ENCODE data around the gene RHOU.
"Not testable (repeated sequence)": the region's sequence is repeated elsewhere in the genome, so short reads cannot be mapped to it uniquely, and the experiment has no call there.

The RHOU gene

DNA sequence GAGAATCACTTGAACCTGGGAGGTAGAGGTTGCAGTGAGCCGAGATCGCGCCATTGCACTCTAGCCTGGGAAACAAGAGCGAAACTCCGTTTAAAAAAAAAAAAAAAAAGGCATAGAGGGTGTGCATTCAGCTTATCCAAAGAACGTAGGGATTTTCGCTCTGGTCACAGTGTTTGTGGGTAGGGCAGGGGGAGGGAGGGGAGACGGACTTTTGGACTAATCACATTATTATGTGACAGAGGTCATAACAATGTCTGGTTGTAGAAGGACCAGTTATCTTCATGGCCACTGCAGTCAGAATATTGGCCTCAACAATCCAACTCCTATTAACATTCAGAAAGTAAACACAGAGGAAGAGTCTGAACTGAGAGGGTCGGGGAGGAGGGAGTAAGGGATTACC is 25.7 kb downstream of the RHOU start:
- no peak for DNase-seq

DNA sequence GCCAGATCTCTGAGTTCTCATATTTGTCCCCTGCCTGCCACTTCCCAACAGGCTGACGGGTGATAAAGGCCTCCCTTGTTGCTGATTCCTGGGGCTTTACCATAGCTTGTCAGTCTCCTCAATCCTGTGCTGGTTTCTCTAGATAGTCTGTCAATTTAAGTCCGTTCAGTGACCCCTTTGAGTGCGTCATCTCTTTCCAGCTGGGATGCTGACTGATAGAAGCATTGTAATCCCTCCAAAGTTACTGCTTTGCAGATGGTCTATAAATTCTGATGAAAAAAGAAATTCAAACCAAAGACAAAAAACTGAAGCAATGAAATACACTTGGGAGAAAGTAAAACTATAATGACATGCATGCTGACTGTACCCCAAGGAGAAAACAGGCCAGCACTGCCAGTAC is 28.3 kb downstream of the RHOU start:
- DNase-seq, result no peak

DNA sequence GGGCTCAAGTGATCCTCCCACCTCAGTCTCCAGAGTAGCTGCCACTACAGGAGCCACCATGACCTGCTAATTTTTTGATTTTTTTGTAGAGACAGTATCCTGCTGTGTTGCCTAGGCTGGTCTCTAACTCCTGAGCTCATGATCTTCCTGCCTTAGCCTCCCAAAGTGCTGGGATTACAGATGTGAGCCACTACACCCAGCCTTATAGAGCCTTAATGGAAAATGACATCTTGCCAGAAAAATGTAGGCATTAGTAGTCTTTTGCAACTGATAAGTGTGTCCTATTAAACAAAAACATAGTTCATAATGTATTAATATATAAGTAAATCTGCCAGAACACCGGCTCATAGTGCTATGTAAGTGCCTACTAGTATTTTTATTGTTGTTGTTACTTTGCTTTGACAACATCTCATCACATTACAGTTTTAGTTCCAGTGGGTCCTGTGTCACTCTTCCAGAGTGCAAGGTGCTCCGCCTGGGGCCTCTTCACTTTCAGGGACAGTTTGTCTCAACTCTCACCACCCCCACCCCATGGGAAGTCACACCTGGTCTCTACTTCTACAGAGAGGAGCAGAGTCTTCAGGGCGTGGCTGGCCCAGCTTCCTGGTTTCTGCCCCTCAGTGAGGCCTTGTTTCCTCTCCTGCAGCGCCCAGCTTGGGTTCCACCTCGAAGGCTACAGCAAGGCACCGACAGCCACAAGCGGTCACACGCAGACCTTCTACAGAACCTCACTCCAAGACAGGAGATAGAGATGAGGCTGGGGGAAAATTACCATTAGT is 30.1 kb downstream of the RHOU start:
- DNase-seq, result no peak

DNA sequence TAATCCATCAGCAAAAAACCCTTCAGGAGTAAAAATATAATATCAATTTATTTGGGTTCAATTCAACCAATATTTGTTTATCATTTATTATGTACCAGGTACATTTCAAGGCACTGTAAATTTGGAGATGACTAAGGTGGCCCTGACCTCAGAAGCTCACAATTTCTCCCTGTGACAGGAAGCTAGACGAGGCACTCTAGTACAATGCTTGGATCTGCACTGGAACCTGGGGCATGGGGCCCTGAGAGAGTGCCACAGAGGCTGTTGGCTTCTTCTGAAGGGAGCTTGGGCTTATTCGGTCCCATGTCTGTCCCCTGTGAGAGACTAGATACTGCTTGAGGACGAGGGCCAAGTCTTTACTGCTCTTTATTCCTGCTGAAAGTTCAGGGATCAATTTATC is 31.5 kb downstream of the RHOU start:
- DNase-seq, result no peak

DNA sequence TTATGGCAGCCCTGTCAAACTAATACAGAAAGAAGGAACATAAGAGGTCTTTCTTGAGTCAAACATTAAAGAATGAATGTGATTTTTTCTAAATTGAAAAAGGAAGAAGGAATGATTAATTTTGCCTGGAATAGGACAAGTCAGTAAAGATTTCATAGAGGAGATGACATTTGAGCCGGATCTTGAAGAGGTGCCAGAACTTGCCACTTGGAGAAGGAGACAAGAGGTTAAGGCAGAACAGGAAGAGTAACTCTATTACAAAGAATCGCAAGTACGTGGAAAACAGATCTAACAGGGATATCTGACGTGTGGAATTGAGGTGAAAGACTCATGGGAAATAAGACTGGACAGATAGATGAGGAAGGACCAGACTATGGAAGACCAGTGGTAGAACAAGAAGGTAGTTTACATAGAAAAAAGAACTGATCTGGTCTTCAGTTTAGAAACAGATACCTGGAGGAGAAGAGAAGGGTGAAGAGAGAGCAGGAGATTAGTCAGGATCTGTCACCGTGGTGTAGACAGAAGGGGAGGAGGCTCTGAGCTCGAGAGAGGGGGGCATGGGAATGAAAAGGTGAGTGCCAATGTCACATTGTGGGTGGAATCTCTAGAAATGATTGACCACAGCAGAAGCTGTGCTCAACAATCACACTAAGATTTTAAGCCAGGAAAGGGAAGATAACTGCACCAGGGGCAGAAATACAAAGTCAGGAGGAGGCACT is 32.5 kb downstream of the RHOU start:
- no peak for DNase-seq

DNA sequence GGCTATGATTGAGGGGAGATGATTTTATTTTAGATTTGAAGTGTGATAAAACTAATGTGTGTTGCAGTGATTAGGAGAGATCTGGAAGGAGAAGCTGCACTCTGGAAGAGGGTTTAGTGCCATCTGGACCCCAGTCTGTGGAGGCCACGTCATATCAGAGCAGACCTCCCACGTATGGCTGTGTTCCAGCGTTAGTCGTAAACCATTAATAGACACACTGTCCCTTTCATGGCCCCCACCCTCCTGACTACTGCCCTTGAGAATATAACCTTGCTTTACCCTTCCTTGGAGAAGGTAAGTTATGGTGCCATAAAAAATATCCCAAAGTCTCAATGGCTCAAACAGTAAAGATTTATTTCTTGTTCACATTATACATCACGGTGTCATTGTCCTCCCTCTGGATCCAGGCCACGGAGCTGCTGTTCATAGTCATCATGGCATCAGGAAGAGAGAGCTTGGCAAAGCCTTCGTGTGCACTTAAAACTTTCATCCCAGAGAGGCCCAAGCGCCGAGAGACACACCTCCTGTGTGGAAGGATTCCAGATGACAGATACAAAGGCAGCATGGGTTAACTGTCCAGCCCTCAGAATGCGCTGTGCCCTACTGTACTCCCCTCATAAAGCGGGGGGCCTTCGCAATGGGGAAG is 33.2 kb downstream of the RHOU start:
- DNase-seq, result no peak

DNA sequence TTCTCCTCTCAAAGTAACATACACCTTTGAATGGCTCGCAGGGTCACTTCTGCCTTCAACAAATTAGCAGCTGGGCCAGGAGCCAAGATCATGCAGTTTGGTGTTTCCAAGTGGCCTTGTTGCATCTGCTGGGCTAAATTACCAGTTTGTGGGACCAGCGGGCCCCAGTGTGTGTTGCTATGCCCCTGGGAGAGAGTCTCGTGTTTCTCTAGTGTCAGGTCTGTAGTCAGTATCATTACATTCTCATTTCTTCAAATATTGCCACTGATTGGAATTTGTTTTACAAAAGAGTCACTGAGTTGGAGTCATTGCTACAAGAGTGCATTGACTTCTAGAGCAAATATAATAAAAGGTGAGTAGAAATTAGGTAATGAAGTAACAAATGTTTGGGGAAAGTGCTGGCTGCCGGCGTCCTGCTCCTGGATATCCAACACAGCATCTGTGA is 35.5 kb downstream of the RHOU start:
- DNase-seq, result no peak

DNA sequence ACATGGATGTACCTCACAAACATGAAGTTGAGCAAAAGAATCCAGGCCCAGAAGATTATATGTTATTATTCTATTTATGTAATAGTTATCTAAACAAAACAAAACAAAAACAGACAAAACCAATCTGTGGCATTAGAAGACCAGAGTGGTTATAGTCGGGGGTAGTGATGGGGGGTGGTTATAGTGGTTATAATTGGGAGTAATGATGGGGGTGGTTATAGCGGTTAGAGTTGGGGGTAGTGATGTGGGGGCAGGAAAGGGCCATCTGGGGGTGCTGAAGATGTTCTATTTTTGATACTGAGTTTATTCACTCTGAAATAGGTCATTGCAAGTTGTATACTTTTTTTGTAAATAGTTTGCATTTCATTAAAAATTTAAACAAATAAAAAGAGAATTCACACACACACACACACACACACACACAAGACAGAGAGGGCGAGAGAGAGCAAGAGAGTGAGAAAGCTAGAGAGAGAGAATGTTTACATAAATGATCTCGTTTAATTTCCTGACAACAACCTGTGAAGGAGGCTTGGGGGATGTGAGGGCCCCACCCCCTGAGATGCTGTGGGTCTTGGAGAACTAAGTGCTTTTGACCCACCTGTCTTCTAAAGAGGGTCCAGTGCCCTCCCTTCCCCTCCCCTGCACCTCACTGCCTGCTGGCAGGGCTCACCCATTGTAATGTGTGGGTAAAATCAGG is 37.4 kb downstream of the RHOU start:
- DNase-seq, result no peak

DNA sequence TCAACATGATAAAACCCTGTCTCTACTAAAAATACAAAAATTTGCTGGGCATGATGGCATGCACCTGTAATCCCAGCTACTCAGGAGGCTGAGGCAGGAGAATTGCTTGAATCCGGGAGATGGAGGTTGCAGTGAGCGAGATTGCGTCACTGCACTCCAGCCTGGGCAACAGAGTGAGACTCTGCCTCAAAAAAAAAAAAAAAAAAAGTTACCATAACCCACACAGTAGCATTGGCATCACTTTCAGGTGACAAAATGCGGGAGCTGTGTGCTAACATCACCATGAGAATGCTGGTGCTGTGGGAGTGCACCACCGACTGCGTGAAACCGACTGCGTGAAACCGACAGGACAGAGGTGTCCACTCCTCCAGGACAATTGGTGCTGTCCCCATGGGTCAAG is 40.7 kb downstream of the RHOU start:
- not testable (repeated sequence) for DNase-seq

DNA sequence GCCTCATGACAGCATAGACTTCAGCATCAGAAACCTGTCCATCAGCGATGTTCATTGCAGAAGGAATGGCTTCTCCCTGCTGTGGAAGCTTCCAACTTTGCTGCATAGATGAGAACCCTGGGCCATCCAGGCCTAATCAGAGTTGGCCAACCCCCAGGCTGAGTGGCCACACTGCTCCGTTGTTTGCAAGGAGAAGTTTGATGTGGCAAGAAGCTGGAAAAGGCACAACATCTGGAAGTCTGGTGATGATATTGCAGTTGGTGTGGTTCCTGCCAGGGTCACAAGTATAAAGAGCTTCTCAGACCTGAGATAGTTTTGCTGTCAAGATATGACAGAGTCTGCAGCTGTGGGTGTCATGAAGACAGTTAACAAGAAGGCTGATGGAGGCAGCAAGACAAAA is 41.2 kb downstream of the RHOU start:
- DNase-seq, result no peak

DNA sequence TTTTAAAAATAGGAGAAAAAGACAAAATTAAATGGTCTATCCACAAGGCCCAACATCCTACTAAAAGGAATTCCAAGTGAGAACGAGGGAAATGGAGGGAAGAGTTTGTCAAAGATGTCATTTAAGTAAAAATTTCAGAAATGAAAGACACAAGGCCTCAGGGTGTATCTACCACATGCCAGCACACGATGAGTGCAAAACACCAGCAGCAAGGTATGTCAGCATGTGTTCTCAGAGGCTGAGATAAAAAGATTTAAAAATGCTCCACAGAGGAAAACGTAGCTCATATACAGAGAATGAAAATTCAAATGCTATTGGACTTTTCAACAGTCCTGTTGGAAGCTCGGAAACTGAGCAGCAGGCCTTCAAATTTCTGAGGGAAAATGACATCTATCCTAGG is 42.0 kb downstream of the RHOU start:
- no peak for DNase-seq

DNA sequence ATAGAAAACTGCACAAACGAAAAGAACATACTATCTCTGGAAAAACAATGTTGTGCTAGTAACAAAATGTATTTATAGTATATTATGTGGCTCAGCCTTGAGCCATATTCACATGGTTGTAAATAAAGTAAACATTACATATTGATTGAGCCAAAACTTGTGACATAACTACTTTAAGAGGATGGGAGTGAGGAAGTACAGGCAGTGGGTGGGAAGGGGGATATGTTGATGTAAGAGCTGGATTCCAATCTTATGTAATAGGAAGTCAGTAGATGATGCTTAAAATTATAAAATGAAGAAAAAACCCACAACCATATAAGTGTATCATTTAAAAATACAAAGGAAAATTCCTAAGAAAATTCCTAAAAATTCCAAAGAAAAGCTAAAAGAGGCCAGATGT is 42.7 kb downstream of the RHOU start:
- no peak for DNase-seq

DNA sequence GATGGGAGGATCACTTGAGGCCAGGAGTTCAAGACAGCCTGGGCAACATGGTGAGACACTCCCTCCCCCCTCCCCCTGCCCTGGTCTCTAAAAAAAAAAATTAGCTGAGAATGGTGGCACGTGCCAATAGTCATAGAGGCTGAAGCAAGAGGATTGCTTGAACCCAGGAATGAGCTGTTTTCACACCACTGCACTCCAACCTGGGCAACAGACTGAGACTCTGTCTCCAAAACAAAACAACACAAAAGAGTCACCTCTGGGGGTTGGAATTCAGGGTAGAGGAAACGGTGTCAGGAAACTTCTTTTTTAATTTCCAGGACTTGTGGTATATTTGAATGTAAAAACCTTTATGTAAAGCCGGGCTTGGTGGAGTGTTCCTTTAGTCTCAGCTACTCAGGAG is 43.2 kb downstream of the RHOU start:
- no peak for DNase-seq

DNA sequence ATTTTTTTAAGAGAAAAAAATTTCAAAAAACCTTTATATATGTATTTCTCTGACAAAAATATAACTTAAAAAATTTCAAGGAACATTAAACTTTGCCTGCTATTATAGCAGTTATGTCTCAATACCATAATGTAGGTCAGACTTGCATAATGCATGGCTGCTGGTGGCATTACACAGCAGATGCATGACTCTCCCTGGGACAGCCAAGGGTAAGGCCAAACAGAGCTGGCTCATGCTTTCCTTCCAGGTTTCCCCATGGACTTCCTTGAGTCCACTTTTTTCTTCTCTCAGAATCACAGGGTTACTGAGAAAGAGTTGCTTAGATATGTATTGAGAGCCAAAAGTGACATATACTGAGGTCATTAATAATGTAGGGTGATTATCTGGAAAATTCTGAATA is 43.7 kb downstream of the RHOU start:
- no peak for DNase-seq

DNA sequence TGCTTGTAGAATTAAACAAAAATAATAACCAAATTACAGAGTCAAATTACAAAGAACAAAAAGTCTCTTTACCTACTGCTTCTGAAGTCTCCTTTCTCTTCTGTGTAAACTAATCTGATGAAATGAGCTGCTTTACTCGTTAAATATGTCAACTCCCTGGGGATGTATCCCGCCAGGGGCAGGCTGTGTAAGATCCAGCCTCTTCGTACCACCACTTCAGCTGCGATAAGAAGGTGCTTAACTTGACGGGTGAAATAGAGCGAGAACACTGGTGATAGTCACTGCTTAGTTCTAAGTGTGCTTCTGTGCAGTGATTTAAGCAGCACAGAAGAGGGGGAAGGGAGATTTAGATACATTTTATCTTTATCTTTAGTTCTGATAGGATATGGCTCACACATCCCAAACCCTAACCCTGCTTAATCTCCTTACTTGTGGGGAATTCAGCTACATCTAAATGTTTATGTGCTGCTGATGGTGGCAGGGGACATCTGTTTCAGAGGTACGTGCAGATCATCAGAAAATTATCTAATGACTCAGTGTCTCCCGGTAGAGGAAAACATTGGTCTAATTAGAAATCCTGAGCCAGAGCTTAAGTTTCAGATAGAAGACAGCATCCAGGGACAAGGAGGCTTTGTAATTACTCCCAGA is 46.0 kb downstream of the RHOU start:
- DNase-seq, result no peak

DNA sequence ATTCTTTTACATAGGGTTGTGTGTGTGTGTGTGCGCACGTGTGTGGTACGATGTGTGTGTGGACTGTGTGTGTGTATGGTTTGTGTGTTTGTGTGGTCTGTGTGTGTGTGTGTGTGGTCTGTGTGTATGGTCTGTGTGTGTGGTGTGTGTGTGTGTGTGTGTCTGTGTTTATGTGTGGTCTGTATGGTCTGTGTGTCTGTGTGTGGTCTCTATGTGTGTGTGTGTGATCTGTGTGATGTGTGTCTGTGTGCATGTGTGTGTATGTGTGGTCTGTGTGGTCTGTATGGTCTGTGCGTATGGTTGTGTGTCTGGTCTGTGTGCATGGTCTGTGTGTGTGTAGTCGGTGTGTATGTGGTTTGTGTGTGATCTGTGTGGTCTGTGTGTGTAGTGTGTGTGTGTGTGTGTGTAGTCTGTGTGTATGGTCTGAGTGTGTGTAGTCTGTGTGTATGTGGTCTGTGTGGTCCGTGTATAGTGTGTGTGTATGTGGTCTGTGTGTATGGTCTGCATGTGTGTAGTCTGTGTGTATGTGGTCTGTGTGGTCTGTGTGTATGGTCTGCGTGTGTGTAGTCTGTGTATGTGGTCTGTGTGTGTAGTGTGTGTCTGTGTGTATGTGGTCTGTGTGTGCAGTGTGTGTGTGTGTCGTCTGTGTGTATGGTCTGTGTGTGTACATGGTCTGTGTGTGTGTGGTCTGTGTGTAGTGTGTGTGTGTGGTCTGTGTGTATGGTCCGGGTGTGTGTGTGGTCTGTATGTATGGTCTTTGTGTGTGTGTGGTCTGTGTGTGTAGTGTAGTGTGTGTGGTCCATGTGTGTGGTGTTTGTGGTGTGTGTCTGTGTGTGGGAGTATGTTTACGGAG is 46.8 kb downstream of the RHOU start:
- no peak for DNase-seq

DNA sequence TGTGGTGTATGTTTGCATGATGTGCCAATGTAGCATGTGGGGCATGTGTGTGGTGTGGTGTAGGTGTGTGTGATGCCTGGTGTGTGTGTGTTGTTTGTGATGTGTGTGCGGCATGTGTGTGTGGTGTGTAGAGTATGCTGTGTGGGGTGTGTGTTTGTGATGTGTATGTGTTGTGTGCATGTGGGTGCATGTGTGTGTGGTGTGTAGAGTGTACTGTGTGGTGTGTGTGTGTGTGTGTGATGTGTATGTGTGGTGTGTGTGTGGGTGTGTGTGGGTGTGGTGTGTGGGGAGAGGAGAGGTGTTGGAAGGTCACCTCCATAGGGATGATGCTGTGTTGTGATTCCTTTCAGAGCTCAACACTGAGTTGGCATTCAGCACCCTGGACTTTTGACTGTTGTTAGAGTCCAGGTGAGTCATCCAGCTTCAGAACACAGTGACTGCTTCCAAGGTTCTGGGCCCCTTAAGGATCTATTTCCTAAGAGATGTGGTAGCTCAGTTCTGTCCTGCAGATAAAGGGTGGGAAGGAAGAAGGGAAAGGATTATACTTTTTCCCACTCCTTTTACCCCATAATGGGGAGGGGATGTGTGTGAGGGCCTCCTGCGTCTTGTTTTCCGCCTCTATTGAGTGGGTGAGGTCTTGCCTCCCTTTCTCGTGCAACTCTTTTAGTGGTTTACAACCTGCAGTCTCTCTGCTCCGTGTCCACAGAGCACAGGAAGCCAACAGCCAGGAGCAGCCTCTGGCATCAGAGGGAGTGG is 47.6 kb downstream of the RHOU start:
- no peak for DNase-seq

DNA sequence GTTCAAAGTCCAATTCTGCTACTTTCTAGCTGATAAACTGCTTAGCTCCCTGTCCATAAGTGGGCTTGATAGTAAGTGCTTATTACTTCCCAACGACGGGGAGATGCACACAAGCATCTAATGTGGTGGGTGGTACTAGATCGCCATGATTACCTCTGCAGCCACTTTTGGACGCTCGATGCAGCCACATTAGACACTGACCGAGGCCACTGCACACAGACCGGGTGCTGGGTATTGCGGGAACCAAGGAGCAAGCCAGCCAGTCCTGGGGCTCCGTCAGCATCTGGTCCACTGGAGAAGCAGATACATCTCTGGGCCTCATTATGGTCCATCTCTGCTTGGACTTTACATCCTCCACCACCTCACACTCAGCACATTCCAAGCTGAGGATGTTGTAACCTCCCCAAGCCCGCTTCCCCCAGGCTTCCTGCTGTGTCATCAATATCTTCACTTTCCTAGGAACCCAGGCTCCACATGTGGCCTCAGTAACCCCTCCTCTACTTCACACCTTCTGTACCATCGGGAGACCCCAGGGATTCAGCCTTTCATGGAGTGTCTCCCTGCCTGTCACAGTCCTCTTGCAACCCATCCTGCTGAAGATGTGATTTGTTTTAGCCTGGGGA is 48.2 kb downstream of the RHOU start:
- no peak for DNase-seq

DNA sequence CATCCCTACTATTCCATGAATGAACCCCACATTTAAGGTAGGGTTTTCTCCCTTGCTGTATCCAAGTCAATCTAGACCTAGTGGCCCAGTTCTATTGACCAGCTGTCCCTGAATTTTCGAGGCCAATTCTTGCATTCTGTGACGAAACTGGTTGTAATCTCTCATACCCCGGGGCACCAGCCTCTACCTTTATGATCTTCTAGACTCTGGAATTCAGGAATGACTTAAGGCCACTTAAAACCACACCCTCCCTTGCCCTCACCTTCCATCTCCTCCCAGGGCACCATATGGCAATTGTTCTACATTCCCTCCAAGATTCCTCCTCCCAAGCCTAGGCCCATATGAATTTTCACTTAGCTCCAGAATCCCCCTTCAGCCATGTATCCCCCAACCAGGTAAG is 48.9 kb downstream of the RHOU start:
- no peak for DNase-seq
